ENCODE measurements around the gene SEZ6. TPM values are rescaled to one million over a fixed set of nuclear protein-coding genes. Genes with fewer than 3 reads are reported as not detected.

Gene SEZ6
- total RNA-seq, 1 donor from 2014 or later, result 6.7 TPM

DNA sequence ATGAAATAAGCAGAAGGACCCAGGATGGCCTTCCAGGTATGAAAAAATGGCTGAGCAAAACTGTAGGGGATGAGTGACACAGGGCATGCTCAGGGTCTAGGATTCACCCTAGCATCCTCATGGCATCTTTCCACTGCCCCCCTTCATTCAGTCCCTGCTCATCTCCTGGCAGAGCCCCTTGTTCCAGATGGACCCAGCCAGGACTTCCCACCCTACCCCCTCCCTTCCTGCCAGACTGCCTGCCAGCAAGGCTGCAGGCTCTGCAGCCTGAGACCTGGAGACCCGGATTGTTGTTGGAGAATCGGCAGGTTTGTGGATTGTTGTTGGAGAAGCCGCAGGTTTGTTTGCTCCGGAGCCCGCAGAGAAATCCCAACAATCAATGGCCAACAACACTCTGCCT, 6.6 kb downstream of the SEZ6 start:
- peaks cover 13% of the 10 kb centered on the region for H3K9me3 Mint-ChIP-seq (ENCODE audit: unreplicated experiment)
- TF ChIP-seq, protein P1, sequence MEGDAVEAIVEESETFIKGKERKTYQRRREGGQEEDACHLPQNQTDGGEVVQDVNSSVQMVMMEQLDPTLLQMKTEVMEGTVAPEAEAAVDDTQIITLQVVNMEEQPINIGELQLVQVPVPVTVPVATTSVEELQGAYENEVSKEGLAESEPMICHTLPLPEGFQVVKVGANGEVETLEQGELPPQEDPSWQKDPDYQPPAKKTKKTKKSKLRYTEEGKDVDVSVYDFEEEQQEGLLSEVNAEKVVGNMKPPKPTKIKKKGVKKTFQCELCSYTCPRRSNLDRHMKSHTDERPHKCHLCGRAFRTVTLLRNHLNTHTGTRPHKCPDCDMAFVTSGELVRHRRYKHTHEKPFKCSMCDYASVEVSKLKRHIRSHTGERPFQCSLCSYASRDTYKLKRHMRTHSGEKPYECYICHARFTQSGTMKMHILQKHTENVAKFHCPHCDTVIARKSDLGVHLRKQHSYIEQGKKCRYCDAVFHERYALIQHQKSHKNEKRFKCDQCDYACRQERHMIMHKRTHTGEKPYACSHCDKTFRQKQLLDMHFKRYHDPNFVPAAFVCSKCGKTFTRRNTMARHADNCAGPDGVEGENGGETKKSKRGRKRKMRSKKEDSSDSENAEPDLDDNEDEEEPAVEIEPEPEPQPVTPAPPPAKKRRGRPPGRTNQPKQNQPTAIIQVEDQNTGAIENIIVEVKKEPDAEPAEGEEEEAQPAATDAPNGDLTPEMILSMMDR (IDR thresholded peaks at IDR 0.05; ENCODE audit: partially characterized antibody, unreplicated experiment), result no peak
- peaks cover 3% of the 10 kb centered on the region for H3K4me1 Mint-ChIP-seq (ENCODE audit: low read depth, unreplicated experiment)
- DNase-seq, result no peak
- H3K36me3 Mint-ChIP-seq (ENCODE audit: unreplicated experiment), result no peaks in the 10 kb centered on the region
- peaks cover 2% of the 10 kb centered on the region for H3K27me3 Mint-ChIP-seq (ENCODE audit: unreplicated experiment)
- no peak overlapping the region for H3K4me3 Mint-ChIP-seq (ENCODE audit: unreplicated experiment)
- no peak overlapping the region for H3K27ac Mint-ChIP-seq (ENCODE audit: unreplicated experiment)

DNA sequence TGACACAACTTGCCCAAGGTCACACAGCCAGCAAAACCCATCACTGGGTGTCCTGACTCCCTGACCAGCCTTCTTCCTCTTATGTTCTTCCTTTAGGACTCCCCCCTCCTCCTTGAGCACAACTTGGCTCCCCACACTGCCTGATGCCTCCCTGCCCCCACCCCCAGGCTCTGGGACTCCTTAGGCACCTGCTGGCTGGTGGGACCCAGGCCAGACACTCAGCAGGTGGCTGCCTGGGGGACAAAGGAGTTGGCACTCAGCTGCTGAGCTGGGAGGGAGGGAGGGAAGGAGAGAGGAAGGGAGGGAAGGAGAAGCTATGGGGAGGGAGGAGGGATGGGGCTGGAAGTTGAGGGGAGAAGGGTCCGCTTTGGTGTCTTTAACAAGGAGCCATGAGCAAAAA, 8.0 kb downstream of the SEZ6 start:
- no peaks in the 10 kb centered on the region for H3K36me3 Mint-ChIP-seq (ENCODE audit: unreplicated experiment)

DNA sequence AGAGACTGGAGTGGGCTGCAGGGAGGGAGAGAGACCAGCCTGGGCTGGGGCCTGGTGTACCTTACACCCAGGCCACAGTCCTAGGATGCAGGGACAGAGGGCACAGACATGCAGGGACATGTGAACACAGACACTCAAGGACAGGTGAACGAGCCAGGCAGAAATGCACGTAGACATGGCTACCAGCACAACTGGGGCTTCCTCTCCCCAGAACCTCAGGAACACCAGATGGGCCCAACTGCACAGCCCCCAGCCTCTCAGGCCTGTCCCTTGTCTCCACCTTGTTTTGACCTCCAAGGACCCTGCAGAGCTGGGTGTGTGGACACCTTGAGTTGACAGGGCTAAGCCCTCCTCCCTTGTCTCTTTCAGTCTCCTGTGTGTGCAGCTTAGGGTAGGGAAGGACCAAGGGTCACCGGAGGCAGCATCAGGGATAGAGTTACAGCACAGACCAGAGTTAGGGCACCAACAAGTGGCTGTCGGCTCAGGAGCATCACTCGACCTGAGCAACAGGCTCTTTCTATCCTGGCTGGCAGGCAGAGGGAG, 9.2 kb downstream of the SEZ6 start:
- Mint-ChIP-seq H3K27ac (ENCODE audit: unreplicated experiment) (no peak overlapping the region), H3K27me3 (ENCODE audit: unreplicated experiment) (peaks cover 2% of the 10 kb centered on the region), H3K36me3 (ENCODE audit: unreplicated experiment) (no peaks in the 10 kb centered on the region), H3K4me1 (ENCODE audit: low read depth, unreplicated experiment) (peaks cover 12% of the 10 kb centered on the region), H3K9me3 (ENCODE audit: unreplicated experiment) (peaks cover 13% of the 10 kb centered on the region), H3K4me3 (ENCODE audit: unreplicated experiment) (no peak overlapping the region)
- TF ChIP-seq, protein P1 (IDR thresholded peaks at IDR 0.05; ENCODE audit: partially characterized antibody, unreplicated experiment), result no peak
- DNase-seq, result no peak

More for the DNA sequence above, 8.0 kb downstream of the SEZ6 start:
- Mint-ChIP-seq H3K9me3 (ENCODE audit: unreplicated experiment) (peaks cover 13% of the 10 kb centered on the region), H3K4me3 (ENCODE audit: unreplicated experiment) (no peak overlapping the region), H3K27ac (ENCODE audit: unreplicated experiment) (no peak overlapping the region), H3K27me3 (ENCODE audit: unreplicated experiment) (peaks cover 2% of the 10 kb centered on the region), H3K4me1 (ENCODE audit: low read depth, unreplicated experiment) (peaks cover 7% of the 10 kb centered on the region)
- DNase-seq, result no peak
- TF ChIP-seq, protein P1 (IDR thresholded peaks at IDR 0.05; ENCODE audit: partially characterized antibody, unreplicated experiment), result no peak

DNA sequence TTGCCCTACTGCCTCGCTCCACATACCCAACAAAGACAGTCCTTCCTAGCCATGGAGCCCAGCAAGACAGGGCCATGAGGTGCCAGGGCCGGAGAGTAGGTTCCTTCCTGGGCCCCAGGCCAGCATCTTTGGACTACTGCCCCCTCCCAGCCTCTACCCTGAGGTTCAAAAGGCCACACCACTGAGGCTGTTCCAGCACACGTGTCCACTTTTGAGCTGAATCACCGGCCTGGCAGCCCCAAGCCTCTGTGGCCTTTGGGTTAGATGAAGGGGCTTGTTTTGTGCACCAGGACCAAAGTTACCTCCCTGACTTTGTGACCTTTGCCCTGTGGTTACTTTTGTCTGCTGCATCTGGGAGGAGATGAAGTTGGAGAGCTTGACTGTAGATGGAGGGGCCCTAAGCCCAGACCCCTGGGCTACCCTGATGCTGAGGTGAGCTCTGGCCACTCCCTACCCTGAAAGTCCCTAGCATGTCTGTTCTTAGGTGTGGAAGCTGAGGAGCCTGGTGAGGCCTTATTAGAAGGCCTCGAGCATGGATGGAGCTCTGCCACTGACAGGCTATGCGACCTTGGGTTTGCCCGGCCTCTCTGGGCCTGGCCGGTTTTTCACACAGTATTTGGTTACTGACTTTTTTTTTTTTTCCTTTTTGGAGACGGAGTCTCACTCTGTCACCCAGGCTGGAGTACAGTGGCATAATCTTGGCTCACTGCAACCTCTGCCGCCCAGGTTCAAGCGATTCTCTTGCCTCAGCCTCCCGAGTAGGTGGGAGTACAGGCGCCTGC, 12.0 kb downstream of the SEZ6 start:
- no peak overlapping the region for H3K27ac Mint-ChIP-seq (ENCODE audit: unreplicated experiment)
- TF ChIP-seq, protein P1 (IDR thresholded peaks at IDR 0.05; ENCODE audit: partially characterized antibody, unreplicated experiment), result no peak
- H3K27me3 Mint-ChIP-seq (ENCODE audit: unreplicated experiment), result peaks cover 2% of the 10 kb centered on the region
- H3K4me1 Mint-ChIP-seq (ENCODE audit: low read depth, unreplicated experiment), result peaks cover 12% of the 10 kb centered on the region
- H3K4me3 Mint-ChIP-seq (ENCODE audit: unreplicated experiment), result no peak overlapping the region
- peaks cover 8% of the 10 kb centered on the region for H3K9me3 Mint-ChIP-seq (ENCODE audit: unreplicated experiment)
- H3K36me3 Mint-ChIP-seq (ENCODE audit: unreplicated experiment), result no peaks in the 10 kb centered on the region
- DNase-seq, result no peak
